ENCODE data around the gene GPR183.

Gene GPR183

DNA sequence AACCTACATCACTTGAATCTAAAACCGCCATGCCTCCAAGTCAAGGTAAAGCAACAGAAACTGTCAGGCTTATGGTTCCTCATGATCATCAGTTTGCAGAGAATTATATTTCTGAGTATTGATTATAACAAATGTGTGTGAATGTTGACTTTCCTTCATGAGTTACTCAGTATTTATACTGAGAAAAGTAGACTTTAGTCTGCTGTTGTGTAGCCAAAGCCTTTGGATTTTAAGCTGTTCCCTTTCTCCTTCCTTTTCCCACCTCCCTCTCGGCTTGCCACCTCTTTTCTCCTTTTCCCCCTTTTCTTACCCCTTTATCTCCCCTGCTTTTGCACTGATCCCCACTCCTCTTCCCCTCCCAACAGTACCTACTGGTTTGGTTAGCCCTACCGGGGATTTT, 28.4 kb downstream of the GPR183 start:
- TF ChIP-seq MAX (IDR thresholded peaks at IDR 0.05) (no peak), YY1 (IDR thresholded peaks at IDR 0.05; ENCODE audit: low read depth) (no peak), ZBTB7A (IDR thresholded peaks at IDR 0.05; ENCODE audit: low read depth) (no peak), EGR1 (IDR thresholded peaks at IDR 0.05) (no peak), EP300 (IDR thresholded peaks at IDR 0.05; ENCODE audit: borderline replicate concordance) (no peak), RAD21 (IDR thresholded peaks at IDR 0.05; ENCODE audit: low read depth) (no peak), TCF12 (IDR thresholded peaks at IDR 0.05; ENCODE audit: low read depth) (no peak), USF1 (IDR thresholded peaks at IDR 0.05) (no peak), FOXM1 (IDR thresholded peaks at IDR 0.05; ENCODE audit: borderline replicate concordance, low read depth) (no peak), CREB1 (IDR thresholded peaks at IDR 0.05; ENCODE audit: low read depth) (no peak), TAF1 (IDR thresholded peaks at IDR 0.05; ENCODE audit: low read depth) (no peak), CEBPB (IDR thresholded peaks at IDR 0.05) (no peak), NFIC (IDR thresholded peaks at IDR 0.05) (no peak), TEAD4 (IDR thresholded peaks at IDR 0.05) (no peak)
- TF ChIP-seq, protein P1, sequence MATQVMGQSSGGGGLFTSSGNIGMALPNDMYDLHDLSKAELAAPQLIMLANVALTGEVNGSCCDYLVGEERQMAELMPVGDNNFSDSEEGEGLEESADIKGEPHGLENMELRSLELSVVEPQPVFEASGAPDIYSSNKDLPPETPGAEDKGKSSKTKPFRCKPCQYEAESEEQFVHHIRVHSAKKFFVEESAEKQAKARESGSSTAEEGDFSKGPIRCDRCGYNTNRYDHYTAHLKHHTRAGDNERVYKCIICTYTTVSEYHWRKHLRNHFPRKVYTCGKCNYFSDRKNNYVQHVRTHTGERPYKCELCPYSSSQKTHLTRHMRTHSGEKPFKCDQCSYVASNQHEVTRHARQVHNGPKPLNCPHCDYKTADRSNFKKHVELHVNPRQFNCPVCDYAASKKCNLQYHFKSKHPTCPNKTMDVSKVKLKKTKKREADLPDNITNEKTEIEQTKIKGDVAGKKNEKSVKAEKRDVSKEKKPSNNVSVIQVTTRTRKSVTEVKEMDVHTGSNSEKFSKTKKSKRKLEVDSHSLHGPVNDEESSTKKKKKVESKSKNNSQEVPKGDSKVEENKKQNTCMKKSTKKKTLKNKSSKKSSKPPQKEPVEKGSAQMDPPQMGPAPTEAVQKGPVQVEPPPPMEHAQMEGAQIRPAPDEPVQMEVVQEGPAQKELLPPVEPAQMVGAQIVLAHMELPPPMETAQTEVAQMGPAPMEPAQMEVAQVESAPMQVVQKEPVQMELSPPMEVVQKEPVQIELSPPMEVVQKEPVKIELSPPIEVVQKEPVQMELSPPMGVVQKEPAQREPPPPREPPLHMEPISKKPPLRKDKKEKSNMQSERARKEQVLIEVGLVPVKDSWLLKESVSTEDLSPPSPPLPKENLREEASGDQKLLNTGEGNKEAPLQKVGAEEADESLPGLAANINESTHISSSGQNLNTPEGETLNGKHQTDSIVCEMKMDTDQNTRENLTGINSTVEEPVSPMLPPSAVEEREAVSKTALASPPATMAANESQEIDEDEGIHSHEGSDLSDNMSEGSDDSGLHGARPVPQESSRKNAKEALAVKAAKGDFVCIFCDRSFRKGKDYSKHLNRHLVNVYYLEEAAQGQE (IDR thresholded peaks at IDR 0.05; ENCODE audit: low read depth) = no peak

- TF ChIP-seq FOXM1 (IDR thresholded peaks at IDR 0.05; ENCODE audit: borderline replicate concordance, low read depth) (no peak), RAD21 (IDR thresholded peaks at IDR 0.05; ENCODE audit: low read depth) (no peak)
These were observed 29.0 kb downstream of the GPR183 start for GRCh38 chr13:99278200-99278599.

DNA sequence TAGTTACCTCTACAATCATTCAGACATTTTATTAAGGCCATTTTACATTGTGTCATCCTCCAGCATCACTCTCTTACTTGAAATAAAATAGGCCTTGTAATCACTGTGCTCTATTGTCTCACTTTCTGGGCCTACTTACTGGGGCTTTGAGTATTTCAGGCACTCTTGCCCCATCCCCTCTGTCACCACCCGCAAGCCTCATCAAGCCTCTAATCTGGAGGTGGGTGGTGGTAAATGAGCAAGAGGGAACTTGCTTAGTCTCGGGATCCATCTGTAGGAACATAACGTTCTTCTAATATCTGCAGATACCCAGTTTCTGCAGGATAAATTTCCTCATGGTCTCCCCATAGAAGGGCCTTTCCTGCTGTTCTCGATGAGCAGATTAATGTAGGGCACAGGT, 29.6 kb downstream of the GPR183 start:
- TF ChIP-seq YY1 (IDR thresholded peaks at IDR 0.05; ENCODE audit: low read depth) = no peak

DNA sequence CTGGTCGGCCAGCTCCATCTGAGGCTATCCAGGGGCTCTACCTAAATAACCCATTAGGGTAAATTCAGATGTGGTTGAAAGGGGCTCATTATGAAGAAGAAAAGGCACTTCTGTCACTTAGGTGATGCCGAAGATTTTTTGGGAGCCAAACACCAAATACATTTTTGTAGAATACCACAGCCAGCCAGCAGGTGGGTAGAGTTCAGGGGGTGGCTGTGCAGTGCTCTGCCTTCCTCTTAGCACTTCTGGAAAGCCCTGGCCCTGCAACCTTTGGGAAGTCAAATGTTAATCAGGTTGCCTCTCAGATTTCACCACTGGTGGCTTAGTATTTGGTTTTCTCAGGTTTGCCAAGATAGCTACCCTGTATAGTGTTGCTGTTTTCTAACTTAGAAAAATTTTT, 30.5 kb downstream of the GPR183 start:
- TF ChIP-seq ZBTB7A (IDR thresholded peaks at IDR 0.05; ENCODE audit: low read depth) (no peak), USF1 (IDR thresholded peaks at IDR 0.05) (no peak), TCF12 (IDR thresholded peaks at IDR 0.05; ENCODE audit: low read depth) (no peak)

DNA sequence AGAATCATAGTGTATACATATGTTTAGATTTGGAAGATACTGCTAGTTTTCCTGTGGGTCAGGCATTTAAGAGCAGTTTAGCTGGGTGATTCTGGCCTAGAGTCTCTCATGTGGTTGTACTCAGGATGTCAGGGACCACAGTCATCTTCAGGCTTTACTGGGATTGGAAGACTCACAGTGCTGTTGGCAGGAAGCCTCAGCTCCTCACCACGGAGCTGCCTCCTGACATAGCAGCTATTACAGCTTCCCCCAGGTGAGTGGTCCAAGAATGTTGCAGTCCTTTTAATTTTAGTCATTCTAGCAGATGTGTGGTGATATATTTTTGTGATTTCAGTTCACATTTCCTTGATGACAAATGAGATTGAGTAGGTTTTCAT, 32.1 kb downstream of the GPR183 start:
- TF ChIP-seq, protein P1 (IDR thresholded peaks at IDR 0.05; ENCODE audit: low read depth) = no peak
- no peak for TF ChIP-seq CREB1 (IDR thresholded peaks at IDR 0.05; ENCODE audit: low read depth)
- TF ChIP-seq TAF1 (IDR thresholded peaks at IDR 0.05; ENCODE audit: low read depth) = no peak
- no peak for TF ChIP-seq MAX (IDR thresholded peaks at IDR 0.05)
- no peak for TF ChIP-seq NFIC (IDR thresholded peaks at IDR 0.05)
- no peak for TF ChIP-seq CEBPB (IDR thresholded peaks at IDR 0.05)
- no peak for TF ChIP-seq TEAD4 (IDR thresholded peaks at IDR 0.05)
- TF ChIP-seq USF1 (IDR thresholded peaks at IDR 0.05) = no peak
- TF ChIP-seq FOXM1 (IDR thresholded peaks at IDR 0.05; ENCODE audit: borderline replicate concordance, low read depth) = no peak
- TF ChIP-seq EP300 (IDR thresholded peaks at IDR 0.05; ENCODE audit: borderline replicate concordance) = no peak
- TF ChIP-seq TCF12 (IDR thresholded peaks at IDR 0.05; ENCODE audit: low read depth) = no peak
- no peak for TF ChIP-seq YY1 (IDR thresholded peaks at IDR 0.05; ENCODE audit: low read depth)
- TF ChIP-seq ZBTB7A (IDR thresholded peaks at IDR 0.05; ENCODE audit: low read depth) = no peak

DNA sequence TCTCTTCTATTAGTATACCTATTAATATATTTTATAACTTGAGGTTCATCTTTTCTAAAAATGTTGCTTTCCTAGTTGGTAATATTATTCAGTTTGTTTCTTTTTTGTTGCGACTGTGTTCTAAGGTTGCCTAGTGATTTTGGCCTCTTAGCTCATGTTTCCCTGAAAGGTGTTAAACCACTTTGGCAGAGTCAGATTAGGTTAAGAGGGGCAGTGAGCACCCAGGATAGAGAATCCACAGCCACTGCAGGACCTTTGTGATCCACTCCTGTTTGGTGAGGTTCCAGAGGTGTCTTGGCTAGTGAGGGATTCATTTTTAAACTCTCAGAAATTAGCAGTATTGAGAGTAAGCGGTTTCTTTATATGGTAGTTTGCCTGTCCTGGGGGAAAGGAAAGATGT, 34.1 kb downstream of the GPR183 start:
- TF ChIP-seq YY1 (IDR thresholded peaks at IDR 0.05; ENCODE audit: low read depth) (no peak), TEAD4 (IDR thresholded peaks at IDR 0.05) (no peak), RAD21 (IDR thresholded peaks at IDR 0.05; ENCODE audit: low read depth) (no peak), ZBTB7A (IDR thresholded peaks at IDR 0.05; ENCODE audit: low read depth) (no peak), CREB1 (IDR thresholded peaks at IDR 0.05; ENCODE audit: low read depth) (no peak), FOXM1 (IDR thresholded peaks at IDR 0.05; ENCODE audit: borderline replicate concordance, low read depth) (no peak)

GRCh38 chr13:99272481-99272880, 34.7 kb downstream of the GPR183 start:
- no peak for TF ChIP-seq RAD21 (IDR thresholded peaks at IDR 0.05; ENCODE audit: low read depth)
- TF ChIP-seq EP300 (IDR thresholded peaks at IDR 0.05; ENCODE audit: borderline replicate concordance) = no peak
- no peak for TF ChIP-seq ZBTB7A (IDR thresholded peaks at IDR 0.05; ENCODE audit: low read depth)
- no peak for TF ChIP-seq MAX (IDR thresholded peaks at IDR 0.05)
- TF ChIP-seq, protein P1 (IDR thresholded peaks at IDR 0.05; ENCODE audit: low read depth) = no peak
- no peak for TF ChIP-seq TCF12 (IDR thresholded peaks at IDR 0.05; ENCODE audit: low read depth)
- TF ChIP-seq NFIC (IDR thresholded peaks at IDR 0.05) = no peak
- TF ChIP-seq CREB1 (IDR thresholded peaks at IDR 0.05; ENCODE audit: low read depth) = no peak
- no peak for TF ChIP-seq EGR1 (IDR thresholded peaks at IDR 0.05)
- no peak for TF ChIP-seq YY1 (IDR thresholded peaks at IDR 0.05; ENCODE audit: low read depth)
- no peak for TF ChIP-seq TAF1 (IDR thresholded peaks at IDR 0.05; ENCODE audit: low read depth)
- TF ChIP-seq TEAD4 (IDR thresholded peaks at IDR 0.05) = no peak
- no peak for TF ChIP-seq CEBPB (IDR thresholded peaks at IDR 0.05)
- TF ChIP-seq FOXM1 (IDR thresholded peaks at IDR 0.05; ENCODE audit: borderline replicate concordance, low read depth) = no peak

Measured in Ishikawa (cell line).